A673 (cell line): Measurements from ENCODE around the gene PPP6R2. TPM values are rescaled to one million over a fixed set of nuclear protein-coding genes. Genes with fewer than 3 reads are reported as not detected.

Source experiments
- BruUV-seq: library from RNA; stranded (reverse); fragments of 400-500 nt; replicated peaks from 2 replicates; lab custom pipeline; 2021; lab: Mats Ljungman, UMichigan
- CTCF ChIA-PET: fragments of 300-600 bp; sonication (Branson Sonifier 250); formaldehyde crosslinking; loops from one replicate; lab custom pipeline; 2022; ENCODE audit warnings: antibody characterized with exemption; lab: Charles Lee
- POLR2A ChIA-PET: fragments of 300-600 bp; sonication (Branson Sonifier 250); formaldehyde crosslinking; loops from one replicate; lab custom pipeline; 2022; ENCODE audit warnings: antibody characterized with exemption; ENCODE audit not compliant: low non-redundant PET; lab: Charles Lee
- DNase-seq: peaks from one replicate; pipeline ENCODE4 v3.0.0-alpha.2; 2015; ENCODE audit warnings: low spot score
- H3K27ac ChIP-seq: fragments of 200-600 bp; sonication (generic); 2 replicates; pipeline ENCODE4 v1.5.1; 2016; ENCODE audit warnings: mixed run types, low read depth, mild to moderate bottlenecking, mixed read lengths, antibody characterized with exemption, low read length; ENCODE audit not compliant: poor library complexity, severe bottlenecking
- H3K27me3 ChIP-seq: fragments of 200-600 bp; sonication (generic); replicated peaks from 2 replicates; pipeline ENCODE4 v1.6.1; 2017; ENCODE audit warnings: mixed run types, low read depth, mild to moderate bottlenecking, mixed read lengths, antibody characterized with exemption, low read length; ENCODE audit not compliant: insufficient read depth, poor library complexity
- H3K36me3 ChIP-seq: fragments of 200-600 bp; sonication (generic); 2 replicates; pipeline ENCODE4 v1.6.1; 2016; ENCODE audit warnings: mixed run types, mild to moderate bottlenecking, mixed read lengths, antibody characterized with exemption, low read length; ENCODE audit not compliant: insufficient read depth, poor library complexity, severe bottlenecking
- H3K4me1 ChIP-seq: fragments of 200-600 bp; sonication (generic); 2 replicates; pipeline ENCODE4 v1.6.1; 2017; ENCODE audit warnings: mixed run types, mild to moderate bottlenecking, mixed read lengths, antibody characterized with exemption, low read length; ENCODE audit not compliant: insufficient read depth, poor library complexity, severe bottlenecking
- H3K4me3 ChIP-seq: fragments of 200-600 bp; sonication (generic); 2 replicates; pipeline ENCODE4 v1.5.1; 2016; ENCODE audit warnings: low read depth, mixed run types, mild to moderate bottlenecking, mixed read lengths, low read length; ENCODE audit not compliant: poor library complexity, severe bottlenecking
- H3K9me3 ChIP-seq: fragments of 200-600 bp; sonication (generic); 2 replicates; pipeline ENCODE4 v1.6.1; 2016; ENCODE audit warnings: mixed run types, low read depth, mild to moderate bottlenecking, mixed read lengths, antibody characterized with exemption, low read length; ENCODE audit not compliant: poor library complexity, severe bottlenecking
- CTCF ChIP-seq: fragments of 300-800, 200-600 bp; sonication (generic); conservative IDR thresholded peaks from 2 replicates; pipeline ENCODE4 v1.5.1; 2017; ENCODE audit warnings: low read depth, mild to moderate bottlenecking, antibody characterized with exemption, low read length, moderate library complexity, mixed read lengths
- EZH2 ChIP-seq: fragments of 200-600 bp; sonication (generic); IDR thresholded peaks from 2 replicates; pipeline ENCODE4 v1.6.1; 2017; ENCODE audit warnings: borderline replicate concordance, low read depth, mild to moderate bottlenecking, mixed read lengths, antibody characterized with exemption, low read length; ENCODE audit not compliant: poor library complexity, severe bottlenecking
- intact Hi-C: fragments of 100-400 bp; cut with micrococcal nuclease; formaldehyde crosslinking; loops from one replicate; pipeline ENCODE4 v1.10.0; 2022; ENCODE audit not compliant: unreplicated experiment
- total RNA-seq: library from RNA; stranded (reverse); gene quantifications from 2 replicates; pipeline ENCODE4 v1.2.3, GENCODE V29; 2021

The PPP6R2 gene
- total RNA-seq, 1 experiment from 2014 or later = 64.6 TPM

- no TSS peak for BruUV-seq
- CTCF ChIA-PET = no interaction called here
- intact Hi-C loops = no loop called here
Measured at GRCh38 chr22:50414476-50415248, 71.5 kb downstream of the PPP6R2 start.

GRCh38 chr22:50415426-50415825, 72.3 kb downstream of the PPP6R2 start:
- Histone ChIP-seq H3K27me3 (no peaks in the 10 kb centered on the region), H3K4me1 (no peaks in the 10 kb centered on the region), H3K27ac (no peak overlapping the region), H3K9me3 (no peaks in the 10 kb centered on the region), H3K4me3 (no peak overlapping the region), H3K36me3 (peaks cover 70% of the 10 kb centered on the region)
- no peak for DNase-seq
- intact Hi-C loops = no loop called here
- ChIA-PET POLR2A (interaction anchor here (0.6 kb wide), 1 partner anchor 93 kb away, joined by 8 read pairs; no protein-coding TSS in a partner anchor), CTCF (no interaction called here)
- TF ChIP-seq CTCF (no peak), EZH2 (no peak)
- no TSS peak for BruUV-seq

More at GRCh38 chr22:50414476-50415248, 71.5 kb downstream of the PPP6R2 start:
- no peak overlapping the region for H3K4me3 ChIP-seq
- no peaks in the 10 kb centered on the region for H3K4me1 ChIP-seq
- DNase-seq = no peak
- TF ChIP-seq CTCF (no peak), EZH2 (no peak)
- H3K9me3 ChIP-seq = no peaks in the 10 kb centered on the region
- no peak overlapping the region for H3K27ac ChIP-seq
- H3K27me3 ChIP-seq = no peaks in the 10 kb centered on the region
- POLR2A ChIA-PET = interaction anchor here (0.6 kb wide), 1 partner anchor 92 kb away, joined by 8 read pairs; no protein-coding TSS in a partner anchor
- H3K36me3 ChIP-seq = peaks cover 65% of the 10 kb centered on the region

GRCh38 chr22:50416996-50417395, 73.9 kb downstream of the PPP6R2 start:
- intact Hi-C loops = no loop called here
- Histone ChIP-seq H3K9me3 (no peaks in the 10 kb centered on the region), H3K4me3 (no peak overlapping the region), H3K27me3 (no peaks in the 10 kb centered on the region), H3K4me1 (no peaks in the 10 kb centered on the region), H3K27ac (no peak overlapping the region), H3K36me3 (peaks cover 83% of the 10 kb centered on the region)
- CTCF ChIA-PET = no interaction called here
- no TSS peak for BruUV-seq
- TF ChIP-seq CTCF = no peak
- no peak for DNase-seq
- POLR2A ChIA-PET = no interaction called here
